Measurements from ENCODE around the gene CTNND1. TPM values are rescaled to one million over a fixed set of nuclear protein-coding genes. Genes with fewer than 3 reads are reported as not detected.
"Not testable (repeated sequence)": the region's sequence is repeated elsewhere in the genome, so short reads cannot be mapped to it uniquely, and the experiment has no call there.

CTNND1 gene
- total RNA-seq, 1 experiment from 2014 or later: 70.9 TPM

GRCh38 chr11:57792060-57792541 is 30.5 kb downstream of the CTNND1 start:
- DNase-seq (ENCODE audit: low read depth): peak; percentile 28

- peak; percentile 44 for DNase-seq (ENCODE audit: low read depth)
Observed at GRCh38 chr11:57792870-57793269, 31.3 kb downstream of the CTNND1 start.

GRCh38 chr11:57793351-57794115 is 31.9 kb downstream of the CTNND1 start:
- no peak for DNase-seq (ENCODE audit: low read depth)

- DNase-seq (ENCODE audit: low read depth): peak; percentile 59
Observed at GRCh38 chr11:57798905-57799559, 37.4 kb downstream of the CTNND1 start.

GRCh38 chr11:57800444-57801182 is 39.0 kb downstream of the CTNND1 start:
- peak; percentile 73 for DNase-seq (ENCODE audit: low read depth)

- DNase-seq (ENCODE audit: low read depth): no peak
Observed at GRCh38 chr11:57801183-57801485, 39.5 kb downstream of the CTNND1 start.

- no peak for DNase-seq (ENCODE audit: low read depth)
Observed at GRCh38 chr11:57802411-57802810, 40.8 kb downstream of the CTNND1 start.

- DNase-seq (ENCODE audit: low read depth): no peak
Observed at GRCh38 chr11:57804466-57804865, 42.9 kb downstream of the CTNND1 start.

- DNase-seq (ENCODE audit: low read depth): no peak
Observed at GRCh38 chr11:57805780-57806179, 44.2 kb downstream of the CTNND1 start.

GRCh38 chr11:57812634-57813033 is 51.0 kb downstream of the CTNND1 start:
- DNase-seq (ENCODE audit: low read depth): no peak

GRCh38 chr11:57815476-57815875 is 53.9 kb downstream of the CTNND1 start:
- DNase-seq (ENCODE audit: low read depth): no peak

- DNase-seq (ENCODE audit: low read depth): no peak
Observed at GRCh38 chr11:57815877-57816276, 54.3 kb downstream of the CTNND1 start.

GRCh38 chr11:57818812-57819211 is 57.2 kb downstream of the CTNND1 start:
- no peak for DNase-seq (ENCODE audit: low read depth)

GRCh38 chr11:57819252-57819979 is 57.8 kb downstream of the CTNND1 start:
- no peak for DNase-seq (ENCODE audit: low read depth)

- DNase-seq (ENCODE audit: low read depth): no peak
Observed at GRCh38 chr11:57823859-57824258, 62.3 kb downstream of the CTNND1 start.

- no peak for DNase-seq (ENCODE audit: low read depth)
Observed at GRCh38 chr11:57834852-57835251, 73.2 kb downstream of the CTNND1 start.

- not testable (repeated sequence) for DNase-seq (ENCODE audit: low read depth)
Observed at GRCh38 chr11:57838609-57839008, 77.0 kb downstream of the CTNND1 start.

- DNase-seq (ENCODE audit: low read depth): no peak
Observed at GRCh38 chr11:57842873-57843272, 81.3 kb downstream of the CTNND1 start.

- DNase-seq (ENCODE audit: low read depth): no peak
Observed at GRCh38 chr11:57867966-57868365, 106.4 kb downstream of the CTNND1 start.

- no peak for DNase-seq (ENCODE audit: low read depth)
Observed at GRCh38 chr11:57868491-57868890, 106.9 kb downstream of the CTNND1 start.
